Esophagus mucosa (tissue), 1 donor: Measurements from ENCODE around the gene FIBIN. TPM values are rescaled to one million over a fixed set of nuclear protein-coding genes. Genes with fewer than 3 reads are reported as not detected.
A peak's percentile ranks its signal among the peaks of the same experiment; 100 is the strongest.
"Not testable (repeated sequence)": the region's sequence is repeated elsewhere in the genome, so short reads cannot be mapped to it uniquely, and the experiment has no call there.

ENCODE experiments used
- ATAC-seq: fragments of 200-7000 bp; cut with Tn5 transposase; one replicate; pipeline ENCODE4 v1.9.1; 2020
- total RNA-seq: library from RNA; stranded (reverse); gene quantifications from one replicate; pipeline ENCODE4 v1.2.4, GENCODE V29; 2023
- donor health status: DM: yes; HTN: yes; CAD: no.

Gene FIBIN
- total RNA-seq, 1 donor from 2014 or later = 1.2 TPM

- ATAC-seq = not testable (repeated sequence)
Measured at GRCh38 chr11:26977209-26977608, 16.7 kb upstream of the FIBIN start.

- ATAC-seq = no peak
Measured at GRCh38 chr11:26983645-26984044, 10.3 kb upstream of the FIBIN start.

- no peak for ATAC-seq
Measured at GRCh38 chr11:26985470-26985869, 8.4 kb upstream of the FIBIN start.

GRCh38 chr11:26985943-26986342 lies 8.0 kb upstream of the FIBIN start:
- no peak for ATAC-seq

- no peak for ATAC-seq
Measured at GRCh38 chr11:26987272-26987671, 6.6 kb upstream of the FIBIN start.

- no peak for ATAC-seq
Measured at GRCh38 chr11:26987731-26988130, 6.2 kb upstream of the FIBIN start.

GRCh38 chr11:26992031-26992541 lies 1.8 kb upstream of the FIBIN start:
- peak; percentile 81 for ATAC-seq

- ATAC-seq = peak; percentile 31
Measured at GRCh38 chr11:26994631-26995095, 751 bp downstream of the FIBIN start.

GRCh38 chr11:26995701-26996460 lies 2.0 kb downstream of the FIBIN start:
- ATAC-seq = no peak

GRCh38 chr11:26997378-26997777 lies 3.5 kb downstream of the FIBIN start:
- no peak for ATAC-seq

- not testable (repeated sequence) for ATAC-seq
Measured at GRCh38 chr11:27001136-27001730, 7.3 kb downstream of the FIBIN start.

- ATAC-seq = no peak
Measured at GRCh38 chr11:27002431-27002830, 8.5 kb downstream of the FIBIN start.

GRCh38 chr11:27002838-27003237 lies 8.9 kb downstream of the FIBIN start:
- ATAC-seq = no peak

- no peak for ATAC-seq
Measured at GRCh38 chr11:27004103-27004502, 10.2 kb downstream of the FIBIN start.

GRCh38 chr11:27008811-27009535 lies 15.1 kb downstream of the FIBIN start:
- peak; percentile 90 for ATAC-seq

GRCh38 chr11:27011560-27012233 lies 17.8 kb downstream of the FIBIN start:
- ATAC-seq = no peak

- ATAC-seq = no peak
Measured at GRCh38 chr11:27012234-27012921, 18.5 kb downstream of the FIBIN start.

- ATAC-seq = peak; percentile 66
Measured at GRCh38 chr11:27013781-27014361, 20.0 kb downstream of the FIBIN start.

GRCh38 chr11:27018902-27019529 lies 25.1 kb downstream of the FIBIN start:
- no peak for ATAC-seq

GRCh38 chr11:27020751-27021150 lies 26.8 kb downstream of the FIBIN start:
- no peak for ATAC-seq

- no peak for ATAC-seq
Measured at GRCh38 chr11:27022659-27023251, 28.8 kb downstream of the FIBIN start.
